ENCODE results near the gene TTYH3.

- TF ChIP-seq POLR2A (IDR thresholded peaks at IDR 0.05) = no peak
- TF ChIP-seq, protein P1, sequence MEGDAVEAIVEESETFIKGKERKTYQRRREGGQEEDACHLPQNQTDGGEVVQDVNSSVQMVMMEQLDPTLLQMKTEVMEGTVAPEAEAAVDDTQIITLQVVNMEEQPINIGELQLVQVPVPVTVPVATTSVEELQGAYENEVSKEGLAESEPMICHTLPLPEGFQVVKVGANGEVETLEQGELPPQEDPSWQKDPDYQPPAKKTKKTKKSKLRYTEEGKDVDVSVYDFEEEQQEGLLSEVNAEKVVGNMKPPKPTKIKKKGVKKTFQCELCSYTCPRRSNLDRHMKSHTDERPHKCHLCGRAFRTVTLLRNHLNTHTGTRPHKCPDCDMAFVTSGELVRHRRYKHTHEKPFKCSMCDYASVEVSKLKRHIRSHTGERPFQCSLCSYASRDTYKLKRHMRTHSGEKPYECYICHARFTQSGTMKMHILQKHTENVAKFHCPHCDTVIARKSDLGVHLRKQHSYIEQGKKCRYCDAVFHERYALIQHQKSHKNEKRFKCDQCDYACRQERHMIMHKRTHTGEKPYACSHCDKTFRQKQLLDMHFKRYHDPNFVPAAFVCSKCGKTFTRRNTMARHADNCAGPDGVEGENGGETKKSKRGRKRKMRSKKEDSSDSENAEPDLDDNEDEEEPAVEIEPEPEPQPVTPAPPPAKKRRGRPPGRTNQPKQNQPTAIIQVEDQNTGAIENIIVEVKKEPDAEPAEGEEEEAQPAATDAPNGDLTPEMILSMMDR (IDR thresholded peaks at IDR 0.05) = no peak
Observed at GRCh38 chr7:2611401-2611800, 20.4 kb upstream of the TTYH3 start.

Measured in thyroid gland (tissue), 4 donors.